GM23338 (cell line): Measurements from ENCODE around the gene C1orf185. TPM values are rescaled to one million over a fixed set of nuclear protein-coding genes. Genes with fewer than 3 reads are reported as not detected.

ENCODE experiments used
- CTCF ChIP-seq, 2 experiments: fragments of 200-600 bp in 1 of 2; sonication (generic) in 1 of 2; conservative IDR thresholded peaks; 2 replicates each; pipeline versions ENCODE4 v1.5.1 to v1.6.1; 2016 to 2017; ENCODE audit warnings: antibody characterized with exemption in 2 of 2, low read depth in 2 of 2, mild to moderate bottlenecking in 2 of 2, moderate library complexity in 1 of 2
- EZH2phosphoT487 ChIP-seq: fragments of 200-600 bp; sonication (generic); IDR thresholded peaks from one replicate; pipeline ENCODE4 v1.8.1; 2018; ENCODE audit warnings: antibody characterized with exemption; ENCODE audit not compliant: unreplicated experiment
- POLR2AphosphoS5 ChIP-seq: IDR thresholded peaks from 2 replicates; pipeline ENCODE4 v1.6.1; 2016; ENCODE audit warnings: antibody characterized with exemption, low read depth
- REST ChIP-seq: IDR thresholded peaks from one replicate; pipeline ENCODE4 v1.6.1; 2018; ENCODE audit warnings: antibody characterized with exemption; ENCODE audit not compliant: unreplicated experiment
- ZNF462 ChIP-seq: fragments of 250-450 bp; sonication (Bioruptor Pico); IDR thresholded peaks from 2 replicates; pipeline ENCODE4 v1.5.0; 2020; ENCODE audit warnings: mild to moderate bottlenecking, moderate library complexity
- polyA plus RNA-seq: library from polyadenylated mRNA; unstranded; fragments of >200 nt; fragmentation: Nextera tagmentation; extraction: Ambion mirVana; gene quantifications from 2 replicates; pipeline ENCODE4 v1.2.1, GENCODE V29; 2016
- total RNA-seq: library from RNA; depleted of rRNA; stranded (reverse); fragments of >200 nt; shearing (Covaris generic); gene quantifications from 2 replicates; pipeline ENCODE4 v1.2.3, GENCODE V29; 2014

The C1orf185 gene
- total and polyA plus RNA-seq, 2 experiments from 2014 or later = not detected

- TF ChIP-seq ZNF462 (no peak), POLR2AphosphoS5 (no peak), REST (no peak), EZH2phosphoT487 (no peak), CTCF (conservative IDR thresholded peaks at IDR 0.05; ENCODE audit: low read depth in 2 of 2) (no peak)
Measured at GRCh38 chr1:51114137-51114536, 12.1 kb downstream of the C1orf185 start (continued).
